GM23338 (cell line): ENCODE data around the gene KRTAP1-3. TPM values are rescaled to one million over a fixed set of nuclear protein-coding genes. Genes with fewer than 3 reads are reported as not detected.

Experiments used
- ATAC-seq: fragments of 200-7000 bp; cut with Tn5 transposase; 3 replicates; pipeline ENCODE4 v1.9.1; 2020
- DNase-seq: peaks from one replicate; pipeline ENCODE4 v3.0.0-alpha.2; 2015; ENCODE audit warnings: low spot score
- H2AFZ ChIP-seq: fragments of 200-600 bp; sonication (generic); 2 replicates; pipeline ENCODE4 v1.8.0; 2016; ENCODE audit warnings: antibody characterized with exemption, mild to moderate bottlenecking, moderate library complexity
- H3F3A ChIP-seq: fragments of 200-600 bp; sonication (generic); replicated peaks from 2 replicates; pipeline ENCODE4 v1.8.0; 2017; ENCODE audit warnings: antibody characterized with exemption, mixed run types, low read depth
- H3K27ac ChIP-seq: fragments of 200-600 bp; sonication (generic); 2 replicates; pipeline ENCODE4 v1.6.1; 2016; ENCODE audit warnings: low read depth
- H3K27me3 ChIP-seq: fragments of 200-600 bp; sonication (generic); 2 replicates; pipeline ENCODE4 v1.8.0; 2016; ENCODE audit warnings: mild to moderate bottlenecking, mixed run types, moderate library complexity; ENCODE audit not compliant: insufficient read depth
- H3K36me3 ChIP-seq: fragments of 200-600 bp; sonication (generic); 2 replicates; pipeline ENCODE4 v1.8.0; 2016; ENCODE audit warnings: mild to moderate bottlenecking; ENCODE audit not compliant: insufficient read depth
- H3K4me1 ChIP-seq: fragments of 200-600 bp; sonication (generic); 2 replicates; pipeline ENCODE4 v1.8.0; 2016; ENCODE audit warnings: mild to moderate bottlenecking, moderate library complexity; ENCODE audit not compliant: insufficient read depth
- H3K4me2 ChIP-seq: fragments of 200-600 bp; sonication (generic); 2 replicates; pipeline ENCODE4 v1.7.1; 2017; ENCODE audit warnings: mixed run types
- H3K4me3 ChIP-seq: fragments of 200-600 bp; sonication (generic); 2 replicates; pipeline ENCODE4 v1.6.1; 2016; ENCODE audit warnings: mixed run types
- H3K79me2 ChIP-seq: fragments of 200-600 bp; sonication (generic); replicated peaks from 2 replicates; pipeline ENCODE4 v1.8.0; 2017; ENCODE audit warnings: mild to moderate bottlenecking; ENCODE audit not compliant: insufficient read depth
- H3K9me2 ChIP-seq: fragments of 200-600 bp; sonication (generic); 2 replicates; pipeline ENCODE4 v1.8.0; 2017; ENCODE audit not compliant: insufficient read depth
- H4K20me1 ChIP-seq: fragments of 200-600 bp; sonication (generic); replicated peaks from 2 replicates; pipeline ENCODE4 v1.8.0; 2017; ENCODE audit warnings: mild to moderate bottlenecking; ENCODE audit not compliant: insufficient read depth
- H3K27ac Mint-ChIP-seq: 2 replicates; pipeline ENCODE4 v1.8.0; 2020; ENCODE audit warnings: inconsistent platforms, mild to moderate bottlenecking, moderate library complexity, mixed read lengths
- H3K27me3 Mint-ChIP-seq: 3 replicates; pipeline ENCODE4 v1.8.0; 2022; ENCODE audit warnings: low read depth, mild to moderate bottlenecking, moderate library complexity, mixed read lengths, inconsistent platforms; ENCODE audit not compliant: insufficient read depth, poor library complexity
- H3K36me3 Mint-ChIP-seq: 3 replicates; pipeline ENCODE4 v1.8.0; 2021; ENCODE audit warnings: low read depth, mild to moderate bottlenecking, inconsistent platforms, moderate library complexity, mixed read lengths
- H3K4me1 Mint-ChIP-seq: 3 replicates; pipeline ENCODE4 v1.8.0; 2020; ENCODE audit warnings: mild to moderate bottlenecking, inconsistent platforms, mixed read lengths
- H3K4me3 Mint-ChIP-seq: 3 replicates; pipeline ENCODE4 v1.8.0; 2021; ENCODE audit warnings: moderate library complexity, mild to moderate bottlenecking, inconsistent platforms, mixed read lengths
- H3K9me3 Mint-ChIP-seq: 3 replicates; pipeline ENCODE4 v1.8.0; 2020; ENCODE audit warnings: moderate library complexity, mild to moderate bottlenecking, inconsistent platforms, mixed read lengths
- CREB1 ChIP-seq: fragments of 250-450 bp; sonication (Bioruptor Pico); IDR thresholded peaks from 2 replicates; pipeline ENCODE4 v1.5.0; 2020; ENCODE audit warnings: low read depth, mild to moderate bottlenecking, moderate library complexity
- CTCF ChIP-seq, 2 experiments: fragments of 200-600 bp in 1 of 2; sonication (generic) in 1 of 2; conservative IDR thresholded peaks; 2 replicates each; pipeline versions ENCODE4 v1.5.1 to v1.6.1; 2016 to 2017; ENCODE audit warnings: antibody characterized with exemption in 2 of 2, low read depth in 2 of 2, mild to moderate bottlenecking in 2 of 2, moderate library complexity in 1 of 2
- ETS1 ChIP-seq: IDR thresholded peaks from 2 replicates; pipeline ENCODE4 v1.6.1; 2016; ENCODE audit warnings: antibody characterized with exemption
- EZH2 ChIP-seq: fragments of 200-600 bp; sonication (generic); IDR thresholded peaks from one replicate; pipeline ENCODE4 v1.8.0; 2017; ENCODE audit warnings: antibody characterized with exemption, mild to moderate bottlenecking, low read depth; ENCODE audit not compliant: unreplicated experiment
- EZH2phosphoT487 ChIP-seq: fragments of 200-600 bp; sonication (generic); IDR thresholded peaks from one replicate; pipeline ENCODE4 v1.8.1; 2018; ENCODE audit warnings: antibody characterized with exemption; ENCODE audit not compliant: unreplicated experiment
- JUNB ChIP-seq: IDR thresholded peaks from one replicate; pipeline ENCODE4 v1.6.1; 2016; ENCODE audit warnings: antibody characterized with exemption; ENCODE audit not compliant: unreplicated experiment
- NANOG ChIP-seq: IDR thresholded peaks from 2 replicates; pipeline ENCODE4 v1.6.1; 2016; ENCODE audit warnings: antibody characterized with exemption, borderline replicate concordance
- POLR2AphosphoS5 ChIP-seq: IDR thresholded peaks from 2 replicates; pipeline ENCODE4 v1.6.1; 2016; ENCODE audit warnings: antibody characterized with exemption, low read depth
- REST ChIP-seq: IDR thresholded peaks from one replicate; pipeline ENCODE4 v1.6.1; 2018; ENCODE audit warnings: antibody characterized with exemption; ENCODE audit not compliant: unreplicated experiment
- STAT1 ChIP-seq: IDR thresholded peaks from one replicate; pipeline ENCODE4 v1.6.1; 2016; ENCODE audit warnings: antibody characterized with exemption; ENCODE audit not compliant: unreplicated experiment
- ZNF114 ChIP-seq: fragments of 250-450 bp; sonication (Bioruptor Pico); IDR thresholded peaks from 2 replicates; pipeline ENCODE4 v1.5.0; 2020; ENCODE audit warnings: mild to moderate bottlenecking, moderate library complexity
- ZNF331 ChIP-seq: fragments of 250-450 bp; sonication (Bioruptor Pico); IDR thresholded peaks from 2 replicates; pipeline ENCODE4 v1.5.0; 2020; ENCODE audit warnings: low read depth, mild to moderate bottlenecking, moderate library complexity
- ZNF462 ChIP-seq: fragments of 250-450 bp; sonication (Bioruptor Pico); IDR thresholded peaks from 2 replicates; pipeline ENCODE4 v1.5.0; 2020; ENCODE audit warnings: mild to moderate bottlenecking, moderate library complexity
- polyA plus RNA-seq: library from polyadenylated mRNA; unstranded; fragments of >200 nt; fragmentation: Nextera tagmentation; extraction: Ambion mirVana; gene quantifications from 2 replicates; pipeline ENCODE4 v1.2.1, GENCODE V29; 2016
- total RNA-seq: library from RNA; depleted of rRNA; stranded (reverse); fragments of >200 nt; shearing (Covaris generic); gene quantifications from 2 replicates; pipeline ENCODE4 v1.2.3, GENCODE V29; 2014

Gene KRTAP1-3
- total and polyA plus RNA-seq, 2 experiments from 2014 or later = not detected

GRCh38 chr17:41003926-41004325 is 30.7 kb downstream of the KRTAP1-3 start:
- H3K4me2 ChIP-seq = no peak overlapping the region
- H3K4me1 Mint-ChIP-seq = peaks cover 3% of the 10 kb centered on the region; the same call in 2 of the 3 replicates
- H3K9me3 Mint-ChIP-seq = no peaks in the 10 kb centered on the region
- no peak overlapping the region for H3K27ac Mint-ChIP-seq
- H2AFZ ChIP-seq = no peak overlapping the region
- H3K27me3 ChIP-seq = no peaks in the 10 kb centered on the region
- TF ChIP-seq CTCF (conservative IDR thresholded peaks at IDR 0.05; ENCODE audit: low read depth in 2 of 2) = no peak
- TF ChIP-seq EZH2phosphoT487 = no peak
- TF ChIP-seq NANOG = no peak
- TF ChIP-seq STAT1 = no peak
- no peak for TF ChIP-seq CREB1 (CRISPR knock-in tag)
- no peak for TF ChIP-seq POLR2AphosphoS5
- TF ChIP-seq ZNF462 (CRISPR knock-in tag) = no peak
- TF ChIP-seq ETS1 = no peak
- TF ChIP-seq ZNF114 (CRISPR knock-in tag) = no peak
- no peak for TF ChIP-seq REST
- TF ChIP-seq ZNF331 (CRISPR knock-in tag) = no peak
- TF ChIP-seq EZH2 = no peak
- TF ChIP-seq JUNB = no peak
- H3K27ac ChIP-seq = no peak overlapping the region
- H3K27me3 Mint-ChIP-seq = peaks cover 1% of the 10 kb centered on the region
- no peaks in the 10 kb centered on the region for H3K9me2 ChIP-seq
- no peaks in the 10 kb centered on the region for H3K79me2 ChIP-seq
- H3K4me1 ChIP-seq = peaks cover 4% of the 10 kb centered on the region; the same call in 1 of the 2 replicates
- H4K20me1 ChIP-seq = no peaks in the 10 kb centered on the region
- no peaks in the 10 kb centered on the region for H3K36me3 Mint-ChIP-seq
- DNase-seq (no peak), ATAC-seq (no peak)
- no peak overlapping the region for H3K4me3 Mint-ChIP-seq
- H3K4me3 ChIP-seq = no peak overlapping the region
- no peaks in the 10 kb centered on the region for H3F3A ChIP-seq
- no peaks in the 10 kb centered on the region for H3K36me3 ChIP-seq
